Measurements from ENCODE around the gene PTPRU. TPM values are rescaled to one million over a fixed set of nuclear protein-coding genes. Genes with fewer than 3 reads are reported as not detected.

Gene PTPRU
- total RNA-seq, 2 experiments from 2014 or later, result 0.37 to 0.89 TPM

DNA sequence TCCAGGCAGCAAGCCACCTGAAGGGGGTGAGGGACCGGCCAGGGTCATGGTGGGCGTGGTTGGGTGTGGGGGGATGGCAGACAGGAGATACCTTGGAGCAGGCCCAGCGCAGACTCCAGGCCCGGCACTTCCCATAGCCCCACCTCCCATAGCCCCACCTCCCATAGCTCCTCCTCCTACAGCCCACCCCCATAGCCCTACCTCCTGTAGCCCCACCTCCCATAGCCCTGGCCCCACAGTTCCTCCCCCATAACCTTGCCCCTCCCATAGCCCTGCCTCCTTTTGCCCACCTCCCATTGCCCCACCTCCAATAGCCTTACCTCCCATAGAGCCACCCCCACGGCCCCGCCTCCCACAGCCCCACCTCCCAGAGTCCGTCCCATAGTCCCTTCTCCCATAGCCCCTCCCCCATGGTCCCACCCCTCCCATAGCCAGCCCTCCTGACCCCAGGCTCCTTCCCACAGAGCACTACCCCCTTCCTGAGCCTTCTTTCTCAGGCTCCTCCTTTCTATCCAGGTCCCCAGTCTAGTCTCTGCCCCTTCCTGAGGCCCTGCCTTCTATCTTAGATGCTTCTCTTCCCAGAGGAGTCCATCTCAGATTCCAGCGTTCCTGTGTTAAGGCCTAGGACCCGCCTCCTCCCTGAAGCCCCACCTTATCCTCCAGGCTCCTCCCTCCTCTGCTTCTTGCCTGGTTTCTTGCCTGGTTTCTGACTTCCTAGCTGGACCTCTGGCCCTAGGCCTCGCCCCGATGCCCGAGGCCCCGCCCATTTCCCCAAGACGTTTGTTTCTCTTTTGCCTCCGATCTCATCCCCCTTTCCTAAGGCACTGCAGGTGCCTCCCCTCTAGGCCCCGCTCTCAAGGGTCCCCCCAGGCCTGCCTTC is 46.8 kb downstream of the PTPRU start:
- no peak overlapping the region for H3K4me3 Mint-ChIP-seq
- CTCF ChIA-PET, result interaction anchor here (0.6 kb wide), 1 partner anchor 986 kb away, joined by 3 read pairs; no protein-coding TSS in a partner anchor
- peaks cover 3% of the 10 kb centered on the region for H3K27me3 Mint-ChIP-seq
- H3K4me1 Mint-ChIP-seq, result peaks cover 4% of the 10 kb centered on the region
- ATAC-seq, result peak; percentile 84
- no peaks in the 10 kb centered on the region for H3K36me3 Mint-ChIP-seq (ENCODE audit: low read depth)
- H3K27ac Mint-ChIP-seq, result no peak overlapping the region
- no peaks in the 10 kb centered on the region for H3K9me3 Mint-ChIP-seq (ENCODE audit: low read depth)
- POLR2A ChIA-PET, result no interaction called here
- intact Hi-C loops (cut with DNase I, micrococcal nuclease), result no loop called here
- DNase-seq, result peak; percentile 59

DNA sequence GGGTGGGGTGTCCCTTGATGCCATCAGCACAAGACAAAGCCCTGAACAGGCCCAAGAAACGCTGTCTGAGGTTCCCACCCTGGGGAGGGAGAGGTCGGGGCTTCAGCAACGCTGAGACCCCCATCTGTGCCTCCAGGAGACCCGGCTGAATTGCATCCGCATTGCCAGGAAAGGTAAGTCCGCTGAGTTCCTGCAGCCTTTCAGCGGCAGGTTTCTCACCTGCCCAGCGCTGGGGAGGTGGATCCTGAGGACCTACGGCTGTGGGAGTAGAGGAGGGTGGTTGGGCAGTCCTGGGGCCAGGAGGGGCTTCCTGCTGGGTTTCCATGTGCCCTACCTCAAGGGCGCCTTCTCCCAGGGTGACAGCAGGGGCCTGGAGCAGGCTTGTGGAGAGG is 47.5 kb downstream of the PTPRU start:
- POLR2A ChIA-PET, result no interaction called here
- Mint-ChIP-seq H3K4me3 (no peak overlapping the region), H3K9me3 (ENCODE audit: low read depth) (no peaks in the 10 kb centered on the region), H3K27ac (no peak overlapping the region), H3K4me1 (peaks cover 4% of the 10 kb centered on the region), H3K27me3 (no peaks in the 10 kb centered on the region), H3K36me3 (ENCODE audit: low read depth) (no peaks in the 10 kb centered on the region)
- intact Hi-C loops (cut with DNase I, micrococcal nuclease), result no loop called here
- CTCF ChIA-PET, result interaction anchor here (0.6 kb wide), 1 partner anchor 987 kb away, joined by 3 read pairs; no protein-coding TSS in a partner anchor
- ATAC-seq (no peak), DNase-seq (no peak)

DNA sequence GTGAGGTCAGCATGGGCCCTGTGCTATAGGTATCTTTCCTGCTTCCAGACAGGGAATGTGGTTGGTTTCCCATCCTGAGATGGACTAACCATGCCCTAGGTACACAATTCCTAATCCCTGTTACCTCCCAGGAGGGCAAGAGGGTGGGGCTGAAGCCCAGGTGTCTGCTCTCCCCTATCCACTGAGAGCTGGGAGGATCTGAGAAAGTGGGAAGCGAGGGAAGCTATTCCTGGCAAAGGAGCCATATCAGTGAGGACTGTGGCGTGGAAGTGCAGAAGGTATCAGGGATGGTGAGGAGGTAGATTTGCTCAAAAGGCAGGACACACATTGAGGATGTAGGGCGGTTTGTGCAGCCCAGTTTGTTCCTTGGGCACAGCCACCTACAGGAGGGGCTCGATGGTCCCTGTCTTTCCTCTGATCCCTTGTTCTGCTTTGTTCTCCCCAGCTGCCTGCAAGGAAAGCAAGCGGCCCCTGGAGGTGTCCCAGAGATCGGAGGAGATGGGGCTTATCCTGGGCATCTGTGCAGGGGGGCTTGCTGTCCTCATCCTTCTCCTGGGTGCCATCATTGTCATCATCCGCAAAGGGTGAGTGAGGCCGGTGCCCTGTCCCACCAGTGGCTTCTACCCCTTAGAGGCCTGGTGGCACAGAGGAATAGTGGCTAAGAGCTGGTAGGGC is 48.1 kb downstream of the PTPRU start:
- ChIA-PET CTCF (no interaction called here), POLR2A (no interaction called here)
- H3K4me1 Mint-ChIP-seq, result peaks cover 4% of the 10 kb centered on the region
- H3K4me3 Mint-ChIP-seq, result no peak overlapping the region
- ATAC-seq (no peak), DNase-seq (no peak)
- intact Hi-C loops (cut with DNase I, micrococcal nuclease), result no loop called here
- no peaks in the 10 kb centered on the region for H3K27me3 Mint-ChIP-seq
- H3K36me3 Mint-ChIP-seq (ENCODE audit: low read depth), result no peaks in the 10 kb centered on the region
- no peak overlapping the region for H3K27ac Mint-ChIP-seq
- H3K9me3 Mint-ChIP-seq (ENCODE audit: low read depth), result no peaks in the 10 kb centered on the region

DNA sequence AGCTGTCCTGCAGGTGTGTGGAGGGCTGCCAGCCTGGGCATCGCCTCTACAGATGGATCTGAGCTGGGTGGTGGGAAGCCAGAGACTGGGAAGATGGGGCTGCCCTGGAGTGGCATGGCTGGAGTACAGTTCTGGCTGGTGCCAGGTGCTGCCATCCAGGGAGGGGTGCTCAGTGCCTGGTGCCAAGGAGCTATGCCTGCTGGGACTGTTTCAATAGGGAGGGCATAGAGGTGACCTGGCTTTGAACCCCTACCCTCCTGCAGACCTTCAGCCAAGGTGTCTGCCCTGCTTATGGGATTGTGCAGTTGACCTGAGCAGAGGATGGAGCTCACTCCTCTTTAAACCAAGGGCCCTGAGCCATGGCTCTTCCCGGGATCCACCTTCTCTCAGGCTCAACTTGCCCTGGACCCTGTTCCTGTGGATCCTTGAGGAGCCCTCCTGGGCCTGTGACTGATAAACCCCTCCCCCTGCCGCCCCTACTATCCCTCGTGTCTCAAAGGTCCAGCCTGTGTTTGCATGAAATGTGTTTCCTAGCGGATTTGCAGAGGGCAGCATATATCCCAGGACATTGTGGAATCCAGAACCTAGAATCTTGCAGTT is 48.7 kb downstream of the PTPRU start:
- DNase-seq (no peak), ATAC-seq (no peak)
- no peaks in the 10 kb centered on the region for H3K27me3 Mint-ChIP-seq
- peaks cover 4% of the 10 kb centered on the region for H3K4me1 Mint-ChIP-seq
- intact Hi-C loops (cut with DNase I, micrococcal nuclease), result no loop called here
- CTCF ChIA-PET, result no interaction called here
- POLR2A ChIA-PET, result no interaction called here
- no peaks in the 10 kb centered on the region for H3K9me3 Mint-ChIP-seq (ENCODE audit: low read depth)
- no peaks in the 10 kb centered on the region for H3K36me3 Mint-ChIP-seq (ENCODE audit: low read depth)
- H3K27ac Mint-ChIP-seq, result no peak overlapping the region
- no peak overlapping the region for H3K4me3 Mint-ChIP-seq

DNA sequence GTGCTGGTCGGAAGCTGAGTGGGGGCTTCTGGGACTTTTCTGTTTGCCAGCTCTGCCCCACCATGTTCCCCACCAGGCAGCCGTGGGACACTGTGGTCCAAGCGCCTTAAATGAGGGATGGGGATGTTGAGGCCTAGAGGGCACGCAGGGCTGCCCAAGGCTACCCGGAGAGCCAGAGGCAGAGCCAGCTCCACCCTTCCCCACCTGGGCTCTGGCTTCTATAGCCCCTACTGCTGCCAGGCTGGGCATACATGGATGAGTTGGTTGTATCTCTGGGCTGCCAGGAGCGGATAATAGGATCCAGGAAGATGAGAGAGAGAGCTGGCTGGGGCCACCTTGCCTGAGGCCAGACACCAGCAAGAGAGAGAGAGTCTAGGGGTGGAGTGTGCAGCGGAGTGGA is 49.4 kb downstream of the PTPRU start:
- H3K4me3 Mint-ChIP-seq, result no peak overlapping the region
- H3K27me3 Mint-ChIP-seq, result no peaks in the 10 kb centered on the region
- H3K4me1 Mint-ChIP-seq, result peaks cover 4% of the 10 kb centered on the region
- ATAC-seq (no peak), DNase-seq (no peak)
- POLR2A ChIA-PET, result no interaction called here
- H3K9me3 Mint-ChIP-seq (ENCODE audit: low read depth), result no peaks in the 10 kb centered on the region
- CTCF ChIA-PET, result no interaction called here
- intact Hi-C loops (cut with DNase I, micrococcal nuclease), result no loop called here
- H3K27ac Mint-ChIP-seq, result no peak overlapping the region
- no peaks in the 10 kb centered on the region for H3K36me3 Mint-ChIP-seq (ENCODE audit: low read depth)

DNA sequence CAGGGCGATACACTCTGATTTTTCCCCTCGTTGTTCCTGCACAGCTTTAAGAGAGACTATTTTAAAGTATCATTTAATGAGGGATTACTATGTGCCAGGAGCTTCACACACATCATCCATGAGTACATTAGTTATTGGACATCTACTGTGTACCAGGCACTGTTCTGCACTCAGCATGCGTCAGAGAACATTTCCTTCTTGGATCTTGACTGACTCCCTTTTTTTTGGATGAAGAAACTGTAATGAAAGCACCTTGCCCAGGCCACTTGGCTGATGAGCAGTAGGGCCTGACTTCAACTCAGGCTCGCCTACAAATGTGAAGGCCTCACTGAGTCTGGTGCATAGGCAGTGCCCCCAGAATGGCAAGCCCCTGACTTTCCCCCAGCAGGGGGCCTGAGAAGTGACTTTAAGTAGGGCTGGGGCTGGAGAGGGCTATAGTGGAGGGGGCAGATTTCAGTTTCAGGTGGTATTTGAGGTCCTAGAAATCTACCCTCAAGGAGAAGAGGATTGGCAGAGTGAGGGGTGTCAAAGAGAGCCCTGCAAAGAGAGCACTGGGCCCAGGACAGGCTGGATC is 50.0 kb downstream of the PTPRU start:
- ChIA-PET CTCF (no interaction called here), POLR2A (no interaction called here)
- intact Hi-C loops (cut with DNase I, micrococcal nuclease), result no loop called here
- H3K36me3 Mint-ChIP-seq (ENCODE audit: low read depth), result no peaks in the 10 kb centered on the region
- H3K27me3 Mint-ChIP-seq, result no peaks in the 10 kb centered on the region
- no peak for DNase-seq
- peaks cover 4% of the 10 kb centered on the region for H3K4me1 Mint-ChIP-seq
- ATAC-seq, result no peak
- H3K27ac Mint-ChIP-seq, result no peak overlapping the region
- H3K4me3 Mint-ChIP-seq, result no peak overlapping the region
- no peaks in the 10 kb centered on the region for H3K9me3 Mint-ChIP-seq (ENCODE audit: low read depth)

DNA sequence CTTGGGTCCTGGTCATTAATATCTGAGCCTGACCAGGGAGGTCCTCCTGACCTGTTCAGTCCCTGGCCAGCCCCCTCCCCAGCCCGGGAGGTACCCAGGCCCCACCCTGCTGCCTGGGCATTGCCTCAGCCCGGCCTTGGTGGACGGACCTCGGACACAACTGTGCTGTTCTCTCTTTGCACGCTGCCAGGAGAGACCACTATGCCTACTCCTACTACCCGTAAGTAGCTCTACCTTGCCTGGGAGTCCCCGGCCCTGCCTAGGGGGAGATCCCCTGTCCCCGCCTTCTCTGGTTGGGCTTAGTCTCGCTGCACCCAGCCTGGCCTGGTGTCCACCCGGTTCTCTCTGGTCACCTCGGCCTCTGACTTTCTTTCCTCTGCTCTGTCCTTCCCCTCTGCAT is 53.2 kb downstream of the PTPRU start:
- CTCF ChIA-PET, result no interaction called here
- Mint-ChIP-seq H3K9me3 (ENCODE audit: low read depth) (no peaks in the 10 kb centered on the region), H3K36me3 (ENCODE audit: low read depth) (no peaks in the 10 kb centered on the region), H3K27ac (no peak overlapping the region), H3K27me3 (no peaks in the 10 kb centered on the region), H3K4me1 (no peaks in the 10 kb centered on the region), H3K4me3 (no peak overlapping the region)
- DNase-seq (no peak), ATAC-seq (no peak)
- POLR2A ChIA-PET, result no interaction called here
- intact Hi-C loops (cut with DNase I, micrococcal nuclease), result no loop called here

DNA sequence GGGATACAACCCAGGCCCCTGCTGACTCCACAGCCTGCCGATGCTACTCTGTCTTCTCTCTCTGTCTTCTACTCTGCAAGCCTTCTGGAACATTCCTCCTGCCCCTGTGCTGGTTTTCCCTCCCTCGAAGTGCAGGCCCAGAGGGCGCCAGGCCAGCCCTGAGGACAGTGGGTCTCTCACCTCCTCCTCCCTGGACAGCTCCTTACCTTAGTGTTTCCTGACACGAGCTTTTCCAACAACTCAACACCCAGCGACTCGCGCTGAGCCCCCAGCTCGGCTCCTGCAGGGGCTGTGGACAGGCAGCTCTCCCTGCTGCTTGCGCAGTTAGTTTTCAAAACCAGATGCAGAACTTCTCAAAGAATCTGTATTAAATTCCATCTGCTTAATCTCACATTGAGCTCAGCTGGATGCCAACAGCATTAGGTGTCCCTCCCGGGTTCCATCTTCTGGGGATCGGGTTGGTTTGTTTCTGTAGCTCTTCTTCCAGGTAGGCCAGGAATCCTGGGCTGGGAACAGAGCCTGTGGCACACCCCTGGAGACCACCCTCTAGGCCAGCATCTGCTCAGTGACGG is 54.2 kb downstream of the PTPRU start:
- Mint-ChIP-seq H3K4me1 (no peaks in the 10 kb centered on the region), H3K27ac (no peak overlapping the region), H3K9me3 (ENCODE audit: low read depth) (no peaks in the 10 kb centered on the region), H3K27me3 (no peaks in the 10 kb centered on the region), H3K36me3 (ENCODE audit: low read depth) (no peaks in the 10 kb centered on the region), H3K4me3 (no peak overlapping the region)
- ChIA-PET POLR2A (no interaction called here), CTCF (interaction anchor here (0.9 kb wide), 1 partner anchor 54 kb away, joined by 3 read pairs; no protein-coding TSS in a partner anchor)
- intact Hi-C loops (cut with DNase I, micrococcal nuclease), result no loop called here
- no peak for DNase-seq
- no peak for ATAC-seq

DNA sequence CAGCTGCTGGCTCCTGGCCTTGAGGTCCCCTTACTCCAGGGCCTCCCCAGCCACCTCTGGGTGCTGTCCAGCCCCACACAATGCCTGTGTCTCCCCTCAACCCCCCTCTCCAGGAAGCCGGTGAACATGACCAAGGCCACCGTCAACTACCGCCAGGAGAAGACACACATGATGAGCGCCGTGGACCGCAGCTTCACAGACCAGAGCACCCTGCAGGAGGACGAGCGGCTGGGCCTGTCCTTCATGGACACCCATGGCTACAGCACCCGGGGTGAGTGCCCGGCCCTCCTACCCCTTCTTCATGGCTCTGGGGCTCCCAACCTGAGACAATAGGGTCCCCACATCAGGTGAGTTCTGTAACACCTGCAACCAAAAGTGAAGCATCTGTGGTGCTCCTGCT is 55.4 kb downstream of the PTPRU start:
- Mint-ChIP-seq H3K4me1 (no peaks in the 10 kb centered on the region), H3K36me3 (ENCODE audit: low read depth) (no peaks in the 10 kb centered on the region), H3K4me3 (no peak overlapping the region), H3K27ac (no peak overlapping the region), H3K27me3 (no peaks in the 10 kb centered on the region), H3K9me3 (ENCODE audit: low read depth) (no peaks in the 10 kb centered on the region)
- DNase-seq (no peak), ATAC-seq (no peak)
- ChIA-PET CTCF (no interaction called here), POLR2A (no interaction called here)
- intact Hi-C loops (cut with DNase I, micrococcal nuclease), result no loop called here

DNA sequence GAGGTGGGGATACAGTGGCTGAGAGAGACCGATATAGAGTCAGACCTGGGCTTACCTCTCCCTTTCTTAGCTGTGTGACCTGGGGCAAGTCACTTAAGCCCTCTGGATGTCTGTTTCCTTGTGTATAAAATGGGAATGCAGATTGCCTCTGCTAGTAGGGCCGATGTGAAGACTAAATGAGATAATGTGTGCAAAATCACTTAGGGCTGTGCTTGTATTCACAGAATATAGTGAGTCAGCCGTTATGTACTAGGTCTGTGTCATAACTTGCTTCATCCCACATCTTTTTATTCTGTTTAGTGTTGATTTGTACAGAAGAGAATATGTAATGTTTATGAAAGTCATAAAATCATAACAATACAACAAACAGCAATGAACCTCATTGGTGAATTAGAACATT is 56.0 kb downstream of the PTPRU start:
- Mint-ChIP-seq H3K36me3 (ENCODE audit: low read depth) (no peaks in the 10 kb centered on the region), H3K27me3 (peaks cover 1% of the 10 kb centered on the region), H3K27ac (no peak overlapping the region), H3K9me3 (ENCODE audit: low read depth) (no peaks in the 10 kb centered on the region), H3K4me3 (no peak overlapping the region), H3K4me1 (no peaks in the 10 kb centered on the region)
- no peak for DNase-seq
- ChIA-PET CTCF (no interaction called here), POLR2A (no interaction called here)
- ATAC-seq, result no peak
- intact Hi-C loops (cut with DNase I, micrococcal nuclease), result no loop called here

DNA sequence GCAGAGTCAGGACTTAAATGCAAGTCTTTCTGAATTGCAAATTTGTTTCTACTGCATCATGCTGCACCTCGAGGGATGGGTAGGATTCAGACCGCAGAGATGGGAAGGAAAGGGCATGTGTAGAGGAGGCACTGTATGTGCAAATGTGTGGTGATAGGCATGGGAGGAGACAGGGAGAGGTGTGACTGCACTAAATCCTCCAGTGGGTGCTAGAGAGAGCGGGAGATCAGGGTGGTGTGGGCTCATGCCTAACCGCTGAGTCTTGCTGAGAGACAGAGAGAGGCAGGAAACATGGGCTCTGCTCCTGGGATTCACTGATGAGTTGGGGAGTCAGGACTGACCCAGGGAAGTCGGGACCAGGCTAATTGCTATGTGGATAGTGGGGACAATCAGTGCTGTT is 61.1 kb downstream of the PTPRU start:
- H3K9me3 Mint-ChIP-seq (ENCODE audit: low read depth), result no peaks in the 10 kb centered on the region
- DNase-seq (no peak), ATAC-seq (no peak)
- peaks cover 6% of the 10 kb centered on the region for H3K27me3 Mint-ChIP-seq
- no peak overlapping the region for H3K27ac Mint-ChIP-seq
- ChIA-PET CTCF (no interaction called here), POLR2A (no interaction called here)
- no peaks in the 10 kb centered on the region for H3K36me3 Mint-ChIP-seq (ENCODE audit: low read depth)
- intact Hi-C loops (cut with DNase I, micrococcal nuclease), result no loop called here
- no peaks in the 10 kb centered on the region for H3K4me1 Mint-ChIP-seq
- no peak overlapping the region for H3K4me3 Mint-ChIP-seq
